ENCODE measurements around the gene FBXL16.

The FBXL16 gene

GRCh38 chr16:720990-721764 is 15.6 kb upstream of the FBXL16 start, which contains the start of gene ANTKMT:
ANTKMT (plus strand) TSS chr16:721146; CDS start chr16:721275, 129 bp downstream.
- Histone ChIP-seq H3K4me3 (ENCODE audit: low read depth, low read length) (peak within 1 kb of the TSS; percentile 92), H3K27ac (ENCODE audit: low read depth, low read length) (peak within 1 kb of the TSS; percentile 89; the same call in 1 of the 2 replicates), H3K27me3 (ENCODE audit: control insufficient read depth, insufficient read depth, low read length) (peaks cover 18% of the 10 kb centered on the region), H3K4me1 (ENCODE audit: control insufficient read depth, insufficient read depth, low read length) (peaks cover 18% of the 10 kb centered on the region), H3K9ac (ENCODE audit: low read length) (peak within 1 kb of the TSS; percentile 87), H3K36me3 (ENCODE audit: control insufficient read depth, insufficient read depth, low read length) (peaks cover 6% of the 10 kb centered on the region), H3K9me3 (ENCODE audit: control insufficient read depth, insufficient read depth, low read depth, low read length) (no peaks in the 10 kb centered on the region)

GRCh38 chr16:720447-720989 is 14.9 kb upstream of the FBXL16 start:
- Histone ChIP-seq H3K4me3 (ENCODE audit: low read depth, low read length) (peak overlapping the region; percentile 92), H3K9ac (ENCODE audit: low read length) (peak overlapping the region; percentile 87), H3K4me1 (ENCODE audit: control insufficient read depth, insufficient read depth, low read length) (peaks cover 24% of the 10 kb centered on the region), H3K27ac (ENCODE audit: low read depth, low read length) (peak overlapping the region; percentile 89; the same call in 1 of the 2 replicates), H3K9me3 (ENCODE audit: control insufficient read depth, insufficient read depth, low read depth, low read length) (no peaks in the 10 kb centered on the region), H3K36me3 (ENCODE audit: control insufficient read depth, insufficient read depth, low read length) (peaks cover 6% of the 10 kb centered on the region), H3K27me3 (ENCODE audit: control insufficient read depth, insufficient read depth, low read length) (peaks cover 18% of the 10 kb centered on the region)

- no peaks in the 10 kb centered on the region for H3K9me3 ChIP-seq (ENCODE audit: control insufficient read depth, insufficient read depth, low read depth, low read length)
- peaks cover 20% of the 10 kb centered on the region for H3K27me3 ChIP-seq (ENCODE audit: control insufficient read depth, insufficient read depth, low read length)
- peak overlapping the region; percentile 92 for H3K4me3 ChIP-seq (ENCODE audit: low read depth, low read length)
- H3K9ac ChIP-seq (ENCODE audit: low read length) = peak overlapping the region; percentile 87
- no peak overlapping the region for H3K27ac ChIP-seq (ENCODE audit: low read depth, low read length)
- H3K4me1 ChIP-seq (ENCODE audit: control insufficient read depth, insufficient read depth, low read length) = peaks cover 24% of the 10 kb centered on the region
- peaks cover 6% of the 10 kb centered on the region for H3K36me3 ChIP-seq (ENCODE audit: control insufficient read depth, insufficient read depth, low read length)
Measured at GRCh38 chr16:719815-720446, 14.3 kb upstream of the FBXL16 start.

DNA sequence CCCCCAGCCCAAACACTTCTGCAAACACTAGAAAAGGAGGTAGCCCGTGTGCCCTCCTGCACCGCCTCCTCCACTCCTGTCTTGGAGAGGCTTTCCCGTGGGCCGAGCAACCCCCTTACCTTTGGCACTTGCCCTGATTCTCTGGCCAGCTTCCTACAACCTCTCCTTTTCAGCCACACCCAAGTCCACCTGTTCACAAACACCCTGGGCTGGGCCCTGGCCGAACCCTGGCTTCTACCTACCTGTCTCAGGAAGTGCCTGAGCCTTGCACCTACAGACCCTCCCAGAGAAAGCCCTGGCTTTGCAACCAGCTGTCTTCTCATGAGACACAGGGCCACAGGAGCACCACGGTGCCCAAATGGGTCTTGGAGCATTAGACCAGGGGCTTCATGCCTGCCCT is 13.3 kb upstream of the FBXL16 start:
- Histone ChIP-seq H3K36me3 (ENCODE audit: control insufficient read depth, insufficient read depth, low read length) (peaks cover 6% of the 10 kb centered on the region), H3K9me3 (ENCODE audit: control insufficient read depth, insufficient read depth, low read depth, low read length) (no peaks in the 10 kb centered on the region), H3K27me3 (ENCODE audit: control insufficient read depth, insufficient read depth, low read length) (peaks cover 20% of the 10 kb centered on the region), H3K4me1 (ENCODE audit: control insufficient read depth, insufficient read depth, low read length) (peaks cover 30% of the 10 kb centered on the region), H3K4me3 (ENCODE audit: low read depth, low read length) (no peak overlapping the region), H3K9ac (ENCODE audit: low read length) (no peak overlapping the region), H3K27ac (ENCODE audit: low read depth, low read length) (no peak overlapping the region)

DNA sequence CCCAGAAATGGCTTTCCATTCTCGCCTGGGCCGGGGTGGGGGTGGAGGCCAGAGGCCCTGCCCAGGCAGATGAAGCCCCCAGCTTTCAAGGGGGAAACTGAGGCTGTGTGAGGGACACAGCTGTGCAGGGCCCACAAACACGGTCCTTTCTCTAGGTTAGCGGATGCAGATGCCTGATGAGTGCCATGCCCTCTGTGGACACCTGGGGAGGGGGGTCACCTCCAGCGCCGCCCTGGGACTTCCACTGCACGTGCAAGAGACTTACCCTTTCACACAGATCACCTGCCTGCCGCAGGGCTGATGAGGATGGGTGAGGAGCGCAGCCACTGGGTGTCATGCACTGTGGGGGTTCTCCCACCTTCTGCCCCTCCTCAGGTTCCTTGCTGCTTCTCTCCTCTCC is 12.8 kb upstream of the FBXL16 start:
- peaks cover 22% of the 10 kb centered on the region for H3K27me3 ChIP-seq (ENCODE audit: control insufficient read depth, insufficient read depth, low read length)
- H3K27ac ChIP-seq (ENCODE audit: low read depth, low read length) = no peak overlapping the region

DNA sequence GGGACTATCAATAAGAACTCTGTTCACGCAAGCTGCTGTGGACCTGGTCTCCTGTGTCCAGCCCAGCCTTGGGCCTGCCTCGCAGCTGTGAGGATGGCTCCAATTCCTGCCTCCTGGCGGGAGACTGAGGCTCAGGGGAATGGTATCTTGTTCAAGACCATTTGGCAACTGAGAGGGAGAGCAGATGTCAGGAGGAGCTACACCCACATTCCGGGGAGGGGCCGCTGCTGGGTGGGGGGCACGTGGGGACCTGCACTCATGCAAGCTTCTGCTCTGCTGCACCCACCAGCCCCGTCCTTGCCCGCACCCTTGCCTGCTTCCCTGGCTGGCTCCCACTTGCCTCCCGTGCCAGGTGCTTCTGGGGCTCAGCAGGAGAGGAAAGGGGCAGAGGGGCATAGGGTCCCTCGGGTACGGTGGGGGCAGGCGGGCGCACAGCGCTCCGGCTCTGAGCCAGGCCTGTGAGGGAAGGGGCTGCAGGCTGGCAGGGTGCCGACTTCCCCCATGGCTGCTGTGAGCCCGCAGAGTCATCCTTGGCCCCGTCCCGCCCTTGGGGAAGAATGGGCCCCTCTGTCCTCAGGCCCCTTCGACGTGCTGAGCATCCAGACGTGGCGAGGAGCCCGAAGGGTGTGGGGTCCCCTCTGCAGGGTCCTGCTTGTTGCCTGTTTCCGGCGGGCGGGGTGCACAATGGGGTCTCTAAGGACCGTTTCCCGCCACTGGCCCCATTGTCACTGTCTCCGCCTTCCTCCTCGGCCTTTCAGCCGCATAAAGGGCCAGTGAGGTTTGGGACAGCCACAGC is 12.0 kb upstream of the FBXL16 start:
- Histone ChIP-seq H3K36me3 (ENCODE audit: control insufficient read depth, insufficient read depth, low read length) (peaks cover 2% of the 10 kb centered on the region), H3K27me3 (ENCODE audit: control insufficient read depth, insufficient read depth, low read length) (peaks cover 22% of the 10 kb centered on the region), H3K9ac (ENCODE audit: low read length) (no peak overlapping the region), H3K27ac (ENCODE audit: low read depth, low read length) (no peak overlapping the region), H3K4me1 (ENCODE audit: control insufficient read depth, insufficient read depth, low read length) (peaks cover 30% of the 10 kb centered on the region), H3K9me3 (ENCODE audit: control insufficient read depth, insufficient read depth, low read depth, low read length) (no peaks in the 10 kb centered on the region), H3K4me3 (ENCODE audit: low read depth, low read length) (no peak overlapping the region)

More for the DNA sequence above, 12.8 kb upstream of the FBXL16 start:
- Histone ChIP-seq H3K4me1 (ENCODE audit: control insufficient read depth, insufficient read depth, low read length) (peaks cover 30% of the 10 kb centered on the region), H3K36me3 (ENCODE audit: control insufficient read depth, insufficient read depth, low read length) (peaks cover 6% of the 10 kb centered on the region), H3K9me3 (ENCODE audit: control insufficient read depth, insufficient read depth, low read depth, low read length) (no peaks in the 10 kb centered on the region), H3K4me3 (ENCODE audit: low read depth, low read length) (no peak overlapping the region), H3K9ac (ENCODE audit: low read length) (no peak overlapping the region)

DNA sequence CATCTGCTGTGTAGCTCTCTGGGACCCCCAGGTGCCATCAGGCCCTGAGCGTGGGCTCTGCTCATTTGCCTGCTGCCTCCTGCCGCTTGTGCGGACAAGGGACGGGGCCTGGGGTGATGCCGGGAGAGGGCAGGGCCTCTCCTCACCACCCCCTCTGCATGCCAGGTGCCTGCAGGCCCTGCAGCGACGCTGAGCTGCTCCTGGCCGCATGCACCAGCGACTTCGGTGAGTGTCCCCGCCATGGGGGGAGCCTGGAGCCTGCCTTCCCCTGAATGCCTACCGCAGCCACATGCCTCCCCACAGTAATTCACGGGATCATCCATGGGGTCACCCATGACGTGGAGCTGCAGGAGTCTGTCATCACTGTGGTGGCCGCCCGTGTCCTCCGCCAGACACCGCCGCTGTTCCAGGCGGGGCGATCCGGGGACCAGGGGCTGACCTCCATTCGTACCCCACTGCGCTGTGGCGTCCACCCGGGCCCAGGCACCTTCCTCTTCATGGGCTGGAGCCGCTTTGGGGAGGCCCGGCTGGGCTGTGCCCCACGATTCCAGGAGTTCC is 11.2 kb upstream of the FBXL16 start:
- Histone ChIP-seq H3K9me3 (ENCODE audit: control insufficient read depth, insufficient read depth, low read depth, low read length) (no peaks in the 10 kb centered on the region), H3K4me3 (ENCODE audit: low read depth, low read length) (0 out of 2 replicates have a peak overlapping the region, but pooled peaks have one; percentile 68), H3K36me3 (ENCODE audit: control insufficient read depth, insufficient read depth, low read length) (no peaks in the 10 kb centered on the region), H3K4me1 (ENCODE audit: control insufficient read depth, insufficient read depth, low read length) (peaks cover 30% of the 10 kb centered on the region), H3K9ac (ENCODE audit: low read length) (no peak overlapping the region), H3K27ac (ENCODE audit: low read depth, low read length) (no peak overlapping the region), H3K27me3 (ENCODE audit: control insufficient read depth, insufficient read depth, low read length) (peaks cover 22% of the 10 kb centered on the region)

GRCh38 chr16:716200-716568 is 10.6 kb upstream of the FBXL16 start:
- Histone ChIP-seq H3K27ac (ENCODE audit: low read depth, low read length) (no peak overlapping the region), H3K9me3 (ENCODE audit: control insufficient read depth, insufficient read depth, low read depth, low read length) (no peaks in the 10 kb centered on the region), H3K4me3 (ENCODE audit: low read depth, low read length) (peak overlapping the region; percentile 68), H3K36me3 (ENCODE audit: control insufficient read depth, insufficient read depth, low read length) (no peaks in the 10 kb centered on the region), H3K4me1 (ENCODE audit: control insufficient read depth, insufficient read depth, low read length) (peaks cover 30% of the 10 kb centered on the region), H3K27me3 (ENCODE audit: control insufficient read depth, insufficient read depth, low read length) (peaks cover 22% of the 10 kb centered on the region), H3K9ac (ENCODE audit: low read length) (peak overlapping the region; percentile 41)

GRCh38 chr16:715477-716199 is 10.0 kb upstream of the FBXL16 start:
- Histone ChIP-seq H3K9ac (ENCODE audit: low read length) (peak overlapping the region; percentile 41), H3K4me3 (ENCODE audit: low read depth, low read length) (peak overlapping the region; percentile 68), H3K36me3 (ENCODE audit: control insufficient read depth, insufficient read depth, low read length) (no peaks in the 10 kb centered on the region), H3K27me3 (ENCODE audit: control insufficient read depth, insufficient read depth, low read length) (peaks cover 27% of the 10 kb centered on the region), H3K9me3 (ENCODE audit: control insufficient read depth, insufficient read depth, low read depth, low read length) (no peaks in the 10 kb centered on the region), H3K27ac (ENCODE audit: low read depth, low read length) (no peak overlapping the region), H3K4me1 (ENCODE audit: control insufficient read depth, insufficient read depth, low read length) (peaks cover 30% of the 10 kb centered on the region)

Measured in HUES6 (cell line).